ENCODE results near the gene EMC9.

EMC9 gene

DNA sequence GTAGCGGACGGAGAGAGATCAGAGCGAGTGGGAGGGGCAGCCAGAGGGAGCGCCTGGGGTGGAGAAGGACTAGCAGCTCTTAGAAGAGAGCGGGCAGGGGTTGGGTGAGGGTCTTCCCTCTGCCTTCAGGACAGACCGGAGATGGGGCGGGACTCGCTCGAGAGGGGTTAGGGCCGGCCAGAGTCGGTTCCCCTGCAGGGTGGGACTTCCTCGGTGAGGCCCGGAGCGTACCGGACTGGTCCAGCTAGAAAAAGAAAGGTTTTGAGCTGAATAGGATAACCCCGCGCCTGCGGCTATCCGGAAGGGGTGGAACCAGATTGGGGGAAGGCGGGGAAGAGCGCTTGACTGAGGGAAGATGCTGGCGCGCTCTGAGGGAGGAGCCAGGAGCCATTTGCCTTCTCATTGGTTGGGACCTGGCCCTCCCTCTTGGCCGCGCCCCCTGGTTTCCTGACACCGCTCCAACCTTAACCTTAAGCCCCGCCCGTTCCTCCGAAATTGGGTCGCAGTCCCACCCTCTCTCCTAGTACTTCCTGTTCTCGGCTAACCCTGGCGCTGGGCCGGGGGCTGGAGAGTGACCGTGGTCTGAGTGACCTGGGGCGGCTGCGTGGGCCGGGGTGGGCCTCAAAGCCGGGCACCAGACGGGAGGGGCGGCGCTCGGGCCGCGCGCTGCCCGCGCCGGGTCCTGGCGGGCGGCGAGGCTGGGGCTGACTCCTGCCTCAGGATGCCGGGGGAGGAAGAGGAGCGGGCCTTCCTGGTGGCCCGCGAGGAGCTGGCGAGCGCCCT is 5.8 kb upstream of the EMC9 start, which contains the start of gene RNF31:
Gene RNF31, plus strand, starts transcription at position 521 of the 783 bp plus-strand sequence. Its CDS starts 201 bp downstream, at position 722.
- peak; percentile 94 to 96 for DNase-seq

- DNase-seq: peak; percentile 84 to 86
Observed at GRCh38 chr14:24146453-24146977, 5.1 kb upstream of the EMC9 start, which contains the start of gene PSME2. Gene PSME2, minus strand, starts transcription at chr14:24146610. Its CDS starts 29 bp downstream, at chr14:24146581.

- DNase-seq: no peak
Observed at GRCh38 chr14:24145690-24146452, 4.5 kb upstream of the EMC9 start.

DNA sequence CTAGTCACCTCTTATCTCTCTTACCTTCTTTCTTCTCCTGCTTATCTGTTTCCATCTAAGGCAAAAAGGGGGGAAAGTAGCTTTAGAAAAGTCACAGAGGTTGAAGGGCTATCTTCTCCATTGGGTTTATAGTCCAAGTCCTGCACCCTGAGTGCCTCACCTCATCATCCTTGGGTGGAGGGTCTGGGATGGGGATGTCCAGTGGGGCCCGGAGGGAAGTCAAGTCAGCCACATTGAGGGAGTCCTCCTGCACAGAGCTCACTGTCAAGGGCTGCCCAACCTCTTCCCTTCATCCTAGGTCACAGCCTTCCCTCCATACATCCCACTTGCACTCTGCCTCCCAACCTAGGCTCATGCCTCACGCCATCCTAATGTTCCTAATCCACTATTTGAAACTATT is 3.8 kb upstream of the EMC9 start:
- no peak for DNase-seq

- DNase-seq: no peak
Observed at GRCh38 chr14:24144451-24144850, 3.1 kb upstream of the EMC9 start.

- no peak for DNase-seq
Observed at GRCh38 chr14:24143511-24143910, 2.1 kb upstream of the EMC9 start.

GRCh38 chr14:24139272-24139934 is 2.0 kb downstream of the EMC9 start:
- no peak for DNase-seq

DNA sequence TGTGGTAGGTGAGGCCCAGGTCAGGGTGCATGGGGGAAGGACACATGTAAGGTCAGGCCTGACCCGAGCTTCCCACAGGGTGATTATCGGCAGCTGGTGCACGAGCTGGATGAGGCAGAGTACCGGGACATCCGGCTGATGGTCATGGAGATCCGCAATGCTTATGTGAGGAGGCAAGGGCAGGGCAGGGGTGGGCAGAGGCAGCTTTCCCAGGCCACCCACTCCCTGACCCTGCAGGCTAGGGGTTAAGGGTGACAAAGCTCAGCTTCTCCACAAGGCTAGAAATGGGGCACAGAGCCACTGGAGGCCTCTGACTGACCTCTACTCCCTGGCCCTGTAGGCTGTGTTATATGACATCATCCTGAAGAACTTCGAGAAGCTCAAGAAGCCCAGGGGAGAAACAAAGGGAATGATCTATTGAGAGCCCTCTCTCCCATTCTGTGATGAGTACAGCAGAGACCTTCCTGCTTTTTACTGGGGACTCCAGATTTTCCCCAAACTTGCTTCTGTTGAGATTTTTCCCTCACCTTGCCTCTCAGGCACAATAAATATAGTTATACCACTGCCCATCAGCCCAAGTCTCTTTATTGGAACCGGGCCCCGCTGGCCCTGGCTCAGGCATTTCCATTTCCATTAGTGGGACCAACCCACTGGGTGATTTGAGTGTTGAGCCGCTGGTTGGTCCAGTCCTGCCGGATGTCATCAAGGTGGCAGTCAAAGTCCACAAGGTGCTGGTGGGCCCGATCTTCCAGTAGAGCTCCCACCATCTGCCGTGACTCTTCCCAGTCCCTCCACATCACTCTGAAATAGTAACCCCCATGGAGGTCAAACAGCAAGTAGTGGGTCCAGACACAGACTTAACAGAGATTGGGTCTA is 2.8 kb downstream of the EMC9 start:
- DNase-seq: no peak

DNA sequence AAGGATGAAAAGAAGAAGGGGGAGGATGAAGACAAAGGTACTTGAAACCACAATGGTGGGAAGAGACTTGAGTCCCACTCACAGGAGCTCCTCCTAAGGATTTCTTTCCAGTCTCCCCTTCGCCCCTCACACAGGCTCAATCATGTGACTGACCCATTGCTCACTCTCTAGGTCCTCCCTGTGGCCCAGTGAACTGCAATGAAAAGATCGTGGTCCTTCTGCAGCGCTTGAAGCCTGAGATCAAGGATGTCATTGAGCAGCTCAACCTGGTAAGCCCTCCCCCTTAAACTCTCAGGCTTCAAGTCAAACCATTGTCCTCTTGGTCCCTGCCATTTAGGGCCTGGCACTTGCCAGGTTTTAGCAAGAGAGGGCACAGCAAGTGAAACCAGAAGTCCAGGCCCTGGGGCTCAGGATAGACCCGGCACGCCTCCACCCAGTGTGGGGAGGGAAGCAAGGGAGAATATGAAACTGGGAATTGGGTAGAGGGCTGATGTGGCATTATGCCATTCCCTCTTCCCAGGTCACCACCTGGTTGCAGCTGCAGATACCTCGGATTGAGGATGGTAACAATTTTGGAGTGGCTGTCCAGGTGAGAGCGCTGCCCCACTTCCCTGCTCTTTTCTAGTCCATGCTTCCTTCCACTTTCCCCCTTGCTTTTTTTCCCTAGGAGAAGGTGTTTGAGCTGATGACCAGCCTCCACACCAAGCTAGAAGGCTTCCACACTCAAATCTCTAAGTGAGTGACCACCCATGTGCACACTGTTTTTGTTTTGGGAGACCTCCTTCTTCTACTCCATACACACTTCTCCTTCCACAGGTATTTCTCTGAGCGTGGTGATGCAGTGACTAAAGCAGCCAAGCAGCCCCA is 3.6 kb downstream of the EMC9 start:
- DNase-seq: no peak

DNA sequence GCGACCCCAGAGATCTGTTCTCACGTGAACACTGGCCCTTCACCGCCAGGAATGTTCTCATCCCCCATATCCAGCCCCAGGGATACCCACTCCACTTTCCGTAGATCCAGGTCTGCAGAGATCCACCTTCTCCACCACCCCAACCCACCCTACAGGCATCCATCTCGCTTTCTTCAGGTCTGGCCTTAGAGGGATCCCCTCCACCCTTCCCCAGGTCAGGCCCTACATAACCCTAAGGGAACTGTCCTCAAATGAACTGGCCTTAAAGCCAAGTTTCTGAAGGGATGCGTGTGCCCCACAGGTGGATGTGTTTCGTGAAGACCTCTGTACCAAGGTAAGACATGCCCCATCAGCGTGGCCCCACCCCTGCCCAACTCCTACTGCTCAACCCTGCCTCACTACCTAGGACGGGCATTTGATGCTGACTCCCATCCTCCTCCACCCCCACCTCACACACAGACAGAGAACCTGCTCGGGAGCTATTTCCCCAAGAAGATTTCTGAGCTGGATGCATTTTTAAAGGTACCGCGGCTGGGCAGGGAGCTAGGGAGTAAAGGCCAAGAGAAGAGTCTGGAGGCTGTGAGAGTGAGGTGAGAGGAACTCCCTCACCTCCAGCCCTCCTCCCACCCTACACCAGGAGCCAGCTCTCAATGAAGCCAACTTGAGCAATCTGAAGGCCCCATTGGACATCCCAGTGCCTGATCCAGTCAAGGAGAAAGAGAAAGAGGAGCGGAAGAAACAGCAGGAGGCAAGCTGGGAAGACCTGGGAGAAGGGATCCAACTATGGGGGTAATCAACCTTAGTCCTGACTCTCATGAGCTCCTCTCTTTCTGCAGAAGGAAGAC is 4.5 kb downstream of the EMC9 start:
- no peak for DNase-seq

DNA sequence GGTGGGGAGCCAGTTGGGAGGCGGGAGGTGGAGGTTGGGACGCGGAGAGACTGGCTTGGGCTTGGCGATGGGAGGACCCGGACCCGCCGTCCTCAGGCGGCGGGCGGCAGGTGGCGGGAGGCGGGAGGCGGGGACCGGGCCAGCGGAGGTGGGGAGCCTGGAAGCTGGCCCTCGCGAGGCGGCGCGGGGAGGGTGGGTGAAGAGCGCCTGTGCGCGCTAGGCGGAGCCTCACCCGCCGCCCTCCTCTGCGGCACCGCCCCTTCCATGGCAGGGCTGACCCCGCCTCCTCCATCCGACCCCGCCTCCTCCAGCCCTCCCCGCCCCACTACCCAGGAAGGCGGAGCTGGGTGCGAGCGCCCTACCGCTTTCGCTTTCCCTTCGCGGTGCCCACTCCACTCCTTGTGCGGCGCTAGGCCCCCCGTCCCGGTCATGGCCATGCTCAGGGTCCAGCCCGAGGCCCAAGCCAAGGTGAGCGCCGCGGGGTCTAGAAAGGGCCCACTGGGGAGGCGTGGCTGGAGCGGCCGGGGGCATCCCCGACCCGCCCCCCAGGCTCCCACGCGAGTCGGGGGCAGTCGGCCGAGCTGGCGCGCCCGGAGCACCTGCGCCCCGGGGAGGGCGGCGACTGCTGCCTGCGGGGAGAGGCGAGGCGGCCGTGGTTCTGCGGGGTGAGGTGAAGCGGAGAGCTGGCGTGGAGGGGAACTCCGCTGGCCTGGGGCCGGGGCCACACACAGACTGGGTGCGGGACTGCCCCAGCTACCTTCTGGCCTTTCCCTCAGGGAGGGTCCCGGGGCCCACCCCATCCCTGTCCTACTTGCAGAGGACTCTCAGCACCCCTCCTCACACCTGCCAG is 5.3 kb downstream of the EMC9 start, which contains the start of gene PSME1:
Gene PSME1, plus strand, starts transcription at position 361 of the 850 bp plus-strand sequence. Its CDS starts 69 bp downstream, at position 430.
- DNase-seq: peak; percentile 93 to 94

DNA sequence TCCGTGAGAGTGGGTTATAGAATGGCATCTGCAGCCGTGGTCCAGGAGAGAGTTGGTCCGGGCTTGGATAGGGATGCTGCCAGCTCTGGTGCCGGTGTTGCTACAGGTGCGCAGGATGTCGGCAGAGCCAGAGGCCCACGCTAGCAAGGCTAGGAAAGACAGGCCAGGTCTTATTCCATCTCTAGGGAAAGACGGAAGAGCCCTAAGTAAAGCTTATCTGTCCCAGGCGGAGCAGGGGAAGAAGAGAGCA is 5.9 kb downstream of the EMC9 start:
- no peak for DNase-seq

GRCh38 chr14:24133735-24134134 is 7.7 kb downstream of the EMC9 start:
- DNase-seq: no peak

DNA sequence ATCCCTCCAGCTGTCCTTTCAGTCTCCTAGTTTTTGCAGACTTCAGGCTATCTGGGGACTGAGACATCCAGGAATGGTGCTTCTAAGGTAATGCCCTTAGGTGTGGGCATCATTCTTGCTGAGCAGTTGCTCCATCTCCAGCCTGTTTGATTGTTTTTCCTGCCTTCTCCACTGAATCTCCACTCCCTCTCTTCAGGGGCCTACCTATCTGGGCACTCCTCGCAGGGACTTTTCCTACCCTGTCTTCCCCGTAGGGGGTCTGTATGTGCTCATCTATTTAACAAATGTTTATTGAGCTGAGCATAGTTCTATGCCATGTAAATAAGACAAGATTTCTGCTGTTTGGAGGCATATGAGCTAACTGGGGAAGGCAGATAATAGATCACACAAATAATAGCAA is 8.4 kb downstream of the EMC9 start:
- DNase-seq: no peak

DNA sequence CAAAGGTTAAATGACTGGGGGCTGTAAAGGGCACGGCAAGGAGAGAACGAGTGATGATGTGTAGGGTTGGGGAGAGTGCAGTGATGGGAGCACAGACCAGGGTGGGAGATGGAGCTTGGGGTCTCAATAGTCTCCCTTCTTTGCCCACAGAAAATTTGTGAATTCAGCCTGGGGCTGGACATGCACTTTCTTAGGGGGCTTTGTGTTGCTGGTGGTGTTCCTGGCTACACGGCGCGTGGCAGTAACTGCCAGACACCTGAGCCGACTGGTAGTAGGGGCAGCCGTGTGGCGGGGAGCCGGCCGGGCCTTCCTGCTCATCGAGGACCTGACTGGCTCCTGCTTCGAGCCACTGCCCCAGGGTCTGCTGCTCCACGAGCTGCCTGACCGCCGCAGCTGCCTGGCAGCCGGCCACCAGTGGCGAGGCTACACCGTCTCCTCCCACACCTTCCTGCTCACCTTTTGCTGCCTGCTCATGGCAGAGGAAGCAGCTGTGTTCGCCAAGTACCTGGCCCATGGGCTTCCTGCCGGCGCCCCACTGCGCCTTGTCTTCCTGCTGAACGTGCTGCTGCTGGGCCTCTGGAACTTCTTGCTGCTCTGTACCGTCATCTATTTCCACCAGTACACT is 9.2 kb downstream of the EMC9 start:
- DNase-seq: no peak

DNA sequence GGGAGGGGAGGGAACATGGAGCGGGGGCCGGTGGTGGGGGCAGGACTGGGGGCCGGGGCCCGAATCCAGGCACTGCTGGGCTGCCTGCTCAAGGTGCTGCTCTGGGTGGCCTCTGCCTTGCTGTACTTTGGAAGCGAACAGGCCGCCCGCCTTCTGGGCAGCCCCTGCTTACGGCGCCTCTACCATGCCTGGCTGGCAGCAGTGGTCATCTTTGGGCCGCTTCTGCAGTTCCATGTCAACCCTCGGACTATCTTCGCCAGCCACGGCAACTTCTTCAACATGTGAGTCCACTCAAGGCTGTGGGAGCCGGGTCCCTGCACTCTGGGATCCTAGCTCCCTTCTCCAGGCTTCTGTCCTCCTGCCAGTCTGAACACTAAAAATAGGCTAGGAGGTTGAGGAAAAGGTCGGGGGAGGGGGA is 9.8 kb downstream of the EMC9 start:
- no peak for DNase-seq

DNA sequence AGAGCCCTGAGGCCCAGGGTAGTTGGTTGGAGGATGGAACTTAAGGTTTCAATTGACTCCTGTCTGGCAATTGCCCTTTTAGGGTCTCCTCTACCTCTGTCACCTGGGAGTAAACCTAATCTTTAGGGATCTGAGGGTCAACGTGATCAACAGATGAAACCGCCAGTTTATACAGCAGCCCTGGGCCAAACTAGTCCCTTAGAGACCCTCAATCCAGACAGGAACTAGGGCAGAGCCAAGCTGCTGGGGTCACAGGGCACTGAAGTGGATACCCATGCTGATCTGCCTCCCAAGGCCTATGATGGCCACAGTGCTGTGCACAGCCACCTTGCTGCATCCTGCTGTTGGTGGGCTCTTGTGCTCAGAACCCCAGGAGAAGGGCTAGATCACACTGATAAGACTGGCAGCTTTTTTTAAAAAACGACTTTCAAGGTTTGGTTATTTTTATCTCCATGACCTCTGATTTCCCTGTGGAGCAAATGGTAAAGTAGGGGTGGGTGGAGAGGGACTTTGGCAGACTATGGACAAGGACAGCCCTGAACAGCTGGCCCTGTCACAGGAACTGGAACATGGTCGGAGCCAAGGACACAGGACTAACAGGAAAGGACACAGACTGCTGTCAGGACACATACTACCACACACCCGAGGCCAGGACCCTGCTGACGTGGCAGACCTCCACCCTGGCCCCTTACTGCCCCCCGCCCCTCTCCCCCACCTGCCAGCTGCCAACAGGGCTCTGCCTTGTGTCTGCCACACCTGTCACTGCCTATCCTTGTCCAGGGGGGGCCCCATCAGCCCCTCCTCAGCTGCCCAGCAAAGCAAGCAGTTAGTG is 10.5 kb downstream of the EMC9 start:
- no peak for DNase-seq

GRCh38 chr14:24130380-24130716 is 11.0 kb downstream of the EMC9 start, which contains the start of gene FITM1:
Gene FITM1, plus strand, starts transcription at chr14:24130659. Its CDS starts 905 bp downstream, at chr14:24131564.
- DNase-seq: no peak

Measured in stimulated activated CD4-positive, alpha-beta T cell treated with anti-CD3 and anti-CD28 coated beads, Interleukin-2, amount 100 ng/mL, for 48 hours (primary cell).